Stomach (tissue), 4 donors: Measurements from ENCODE around the gene COL18A1.

Experiments
- CTCF ChIP-seq, 7 experiments: fragments of 450-650 bp in 4 of 7; fragments of 200-600 bp in 3 of 7; sonication (generic) in 3 of 7; IDR thresholded peaks; one replicate each; pipeline ENCODE4 v1.5.1; 2016 to 2019; ENCODE audit warnings: antibody characterized with exemption in 7 of 7, control low read depth in 2 of 7, mild to moderate bottlenecking in 1 of 7
- EP300 ChIP-seq: sonication (generic); formaldehyde crosslinking; IDR thresholded peaks from one replicate; pipeline ENCODE4 v1.6.1; 2017; ENCODE audit warnings: antibody characterized with exemption
- POLR2A ChIP-seq, 4 donors: fragments of 450-650 bp; IDR thresholded peaks; one replicate each; pipeline ENCODE4 v1.6.1; 2016; ENCODE audit warnings: antibody characterized with exemption in 4 of 4, control low read depth in 2 of 4, mild to moderate bottlenecking in 1 of 4, moderate library complexity in 1 of 4
- POLR2AphosphoS5 ChIP-seq, 3 donors: sonication (generic); formaldehyde crosslinking; IDR thresholded peaks; one replicate each; pipeline ENCODE4 v1.6.1; 2016; ENCODE audit warnings: antibody characterized with exemption in 3 of 3

DNA sequence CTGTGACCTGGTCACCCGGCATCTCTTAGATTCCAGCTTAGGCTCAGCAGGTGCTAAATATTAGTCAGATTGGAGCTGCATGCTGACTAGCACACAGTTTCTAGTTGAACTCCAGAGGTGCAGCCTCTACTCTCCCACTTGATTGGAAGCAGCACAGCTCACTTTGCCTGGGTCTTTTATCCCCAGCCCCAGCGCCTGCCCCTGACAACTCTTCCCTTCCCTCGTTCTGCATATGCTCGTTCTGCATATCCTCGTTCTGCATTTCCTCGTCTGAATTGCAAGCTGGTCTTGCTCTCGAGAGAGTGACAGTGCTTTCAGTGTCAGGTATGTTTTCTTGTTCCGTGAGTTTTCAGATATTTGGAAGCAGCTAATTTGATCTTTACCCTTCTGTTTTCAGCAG lies 11.7 kb downstream of the COL18A1 start:
- no peak for TF ChIP-seq CTCF (IDR thresholded peaks at IDR 0.05)
- TF ChIP-seq EP300: no peak
- no peak for TF ChIP-seq POLR2AphosphoS5 (IDR thresholded peaks at IDR 0.05)
- no peak for TF ChIP-seq POLR2A (IDR thresholded peaks at IDR 0.05)
